CD14-positive monocyte (primary cell): ENCODE data around the gene TMEM63C. TPM values are rescaled to one million over a fixed set of nuclear protein-coding genes. Genes with fewer than 3 reads are reported as not detected.

ENCODE experiments used
- DNase-seq, 3 donors: peaks; one replicate each; pipeline ENCODE4 v3.0.0-alpha.2; 2011 to 2022
- H2AFZ ChIP-seq: 2 replicates; pipeline ENCODE4 v1.6.0; 2012; ENCODE audit warnings: mild to moderate bottlenecking, low read depth, low read length, inconsistent platforms; ENCODE audit not compliant: insufficient read depth, poor library complexity, severe bottlenecking
- H3K27ac ChIP-seq, 2 donors: 1 replicate in 1 of 2; 2 replicates in 1 of 2; pipeline ENCODE4 v1.5.1; 2012 to 2013; ENCODE audit warnings: low read length in 2 of 2, control low read depth in 1 of 2, inconsistent platforms in 1 of 2, low read depth in 1 of 2, mild to moderate bottlenecking in 1 of 2
- H3K27me3 ChIP-seq, 2 donors: one replicate each; pipeline versions ENCODE4 v1.6.0 to v1.6.1; 2011 to 2013; ENCODE audit warnings: low read length in 2 of 2; ENCODE audit not compliant: control insufficient read depth in 2 of 2, insufficient read depth in 2 of 2
- H3K36me3 ChIP-seq, 2 donors: replicated peaks in 1 of 2; 1 replicate in 1 of 2; 2 replicates in 1 of 2; pipeline versions ENCODE4 v1.5.1 to v1.6.1; 2012 to 2013; ENCODE audit warnings: low read length in 2 of 2, control low read depth in 1 of 2, inconsistent platforms in 1 of 2, mild to moderate bottlenecking in 1 of 2; ENCODE audit not compliant: insufficient read depth in 2 of 2, control insufficient read depth in 1 of 2
- H3K4me1 ChIP-seq, 2 donors: 1 replicate in 1 of 2; 2 replicates in 1 of 2; pipeline versions ENCODE4 v1.5.1 to v1.6.1; 2012 to 2013; ENCODE audit warnings: low read length in 2 of 2, control low read depth in 1 of 2, inconsistent platforms in 1 of 2, mild to moderate bottlenecking in 1 of 2, moderate library complexity in 1 of 2; ENCODE audit not compliant: insufficient read depth in 2 of 2, control insufficient read depth in 1 of 2
- H3K4me2 ChIP-seq: replicated peaks from 2 replicates; pipeline ENCODE3; 2012; ENCODE audit warnings: low read length, moderate library complexity, mild to moderate bottlenecking; ENCODE audit not compliant: poor library complexity, severe bottlenecking; ENCODE audit errors: extremely low read depth
- H3K4me3 ChIP-seq, 3 experiments: fragments of 200-600 bp in 1 of 3; sonication (generic) in 1 of 3; replicated peaks in 1 of 3; 1 replicate in 2 of 3; 2 replicates in 1 of 3; pipeline ENCODE4 v1.5.1; 2011 to 2013; ENCODE audit warnings: low read length in 3 of 3, mild to moderate bottlenecking in 3 of 3, control low read depth in 2 of 3, low read depth in 2 of 3, inconsistent platforms in 1 of 3, moderate library complexity in 1 of 3
- H3K79me2 ChIP-seq: 2 replicates; pipeline ENCODE4 v1.6.0; 2012; ENCODE audit warnings: mild to moderate bottlenecking, control low read depth, inconsistent platforms, low read length, moderate library complexity; ENCODE audit not compliant: insufficient read depth
- H3K9ac ChIP-seq: 2 replicates; pipeline ENCODE4 v1.6.0; 2017; ENCODE audit warnings: low read length, mild to moderate bottlenecking; ENCODE audit not compliant: insufficient read depth, poor library complexity, severe bottlenecking
- H3K9me3 ChIP-seq, 2 donors: replicated peaks in 1 of 2; 1 replicate in 1 of 2; 2 replicates in 1 of 2; pipeline versions ENCODE4 v1.5.1 to v1.6.1; 2012 to 2013; ENCODE audit warnings: low read length in 2 of 2, control low read depth in 1 of 2; ENCODE audit not compliant: control insufficient read depth in 1 of 2, insufficient read depth in 1 of 2
- H4K20me1 ChIP-seq: 2 replicates; pipeline ENCODE4 v1.6.0; 2012; ENCODE audit warnings: mild to moderate bottlenecking, low read length, control low read depth, moderate library complexity; ENCODE audit not compliant: insufficient read depth
- H3K27ac Mint-ChIP-seq, 7 donors: one replicate each; pipeline ENCODE4 v1.8.0; 2020; ENCODE audit warnings: mild to moderate bottlenecking in 7 of 7, mixed read lengths in 7 of 7, moderate library complexity in 6 of 7, inconsistent platforms in 2 of 7
- H3K27me3 Mint-ChIP-seq, 3 donors: one replicate each; pipeline ENCODE4 v1.8.0; 2021 to 2022; ENCODE audit warnings: low read depth in 3 of 3, mild to moderate bottlenecking in 3 of 3, mixed read lengths in 3 of 3, moderate library complexity in 3 of 3, inconsistent platforms in 1 of 3
- H3K36me3 Mint-ChIP-seq, 2 donors: one replicate each; pipeline ENCODE4 v1.8.0; 2020; ENCODE audit warnings: mixed read lengths in 2 of 2, inconsistent platforms in 1 of 2, mild to moderate bottlenecking in 1 of 2
- H3K4me1 Mint-ChIP-seq: one replicate; pipeline ENCODE4 v1.8.0; 2020; ENCODE audit warnings: mild to moderate bottlenecking, mixed read lengths
- H3K4me3 Mint-ChIP-seq, 2 donors: one replicate each; pipeline ENCODE4 v1.8.0; 2020; ENCODE audit warnings: mild to moderate bottlenecking in 2 of 2, mixed read lengths in 2 of 2, moderate library complexity in 1 of 2
- H3K9me3 Mint-ChIP-seq, 7 donors: one replicate each; pipeline ENCODE4 v1.8.0; 2020 to 2022; ENCODE audit warnings: mixed read lengths in 7 of 7, mild to moderate bottlenecking in 6 of 7, moderate library complexity in 6 of 7, inconsistent platforms in 2 of 7
- CTCF ChIP-seq: fragments of 200-600 bp; IDR thresholded peaks from one replicate; pipeline ENCODE4 v1.8.0; 2022; ENCODE audit warnings: antibody characterized with exemption, mild to moderate bottlenecking
- WGBS: methylation state at CpG from one replicate; pipeline ENCODE4 v1.1.5; 2013; ENCODE audit warnings: missing lambda C conversion rate; ENCODE audit not compliant: insufficient coverage; 5-methylcytosine and 5-hydroxymethylcytosine counted together
- intact Hi-C, 2 donors: fragments of 100-400 bp; cut with micrococcal nuclease; formaldehyde crosslinking; loops; one replicate each; pipeline versions ENCODE4 v1.15.0 to v1.15.1; 2023
- polyA plus RNA-seq, 3 donors: library from polyadenylated mRNA; depleted of rRNA in 1 of 3; unstranded in 2 of 3; stranded (reverse) in 1 of 3; fragments of 300-500 nt in 2 of 3; fragments of >200 nt in 1 of 3; fragmentation: Illumina TruSeq in 2 of 3; gene quantifications; 1 replicate in 2 of 3; 2 replicates in 1 of 3; pipeline ENCODE4 v1.2.3, GENCODE V29; 2012 to 2021

The TMEM63C gene
- polyA plus RNA-seq, 3 donors = 0.78 to 4.4 TPM; not detected in 1

DNA sequence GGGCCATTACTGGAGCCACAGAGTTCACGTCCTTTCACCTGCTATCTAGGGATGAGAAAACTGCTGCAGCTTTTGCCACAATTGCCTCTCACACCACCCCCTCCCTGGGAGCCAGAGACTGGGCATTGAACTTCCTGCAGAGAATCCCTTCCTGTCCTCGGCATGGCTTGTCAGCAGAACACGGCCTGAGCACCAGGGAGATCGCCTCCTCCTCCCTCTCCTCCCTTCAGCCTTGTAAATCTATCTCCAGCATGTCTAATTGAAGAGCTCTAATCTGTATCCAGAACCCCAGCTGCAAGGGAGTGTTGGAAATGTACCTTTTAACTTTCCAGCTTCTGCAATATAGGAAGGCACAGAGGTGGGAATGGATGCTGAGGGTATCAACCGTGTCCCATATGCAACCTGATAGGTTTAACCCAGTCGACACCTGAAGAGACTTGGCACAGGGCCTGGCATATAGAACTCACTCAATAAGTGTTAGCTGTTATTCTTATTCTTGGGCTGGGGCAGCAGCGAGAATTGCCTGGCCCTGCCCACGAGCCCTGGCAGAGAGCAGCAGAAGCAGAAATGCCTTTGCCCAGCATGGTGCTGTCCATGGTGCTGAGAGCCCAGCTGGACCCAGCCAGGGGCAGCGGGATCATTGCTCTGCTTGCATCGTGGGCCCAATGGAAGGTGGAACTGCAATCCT is 26.8 kb downstream of the TMEM63C start:
- H3K36me3 Mint-ChIP-seq = no peaks in the 10 kb centered on the region
- Histone ChIP-seq H3K4me2 (no peak overlapping the region), H3K9me3 (no peaks in the 10 kb centered on the region), H4K20me1 (peaks cover 9% of the 10 kb centered on the region), H3K36me3 (no peaks in the 10 kb centered on the region), H3K27me3 (no peaks in the 10 kb centered on the region), H3K9ac (no peak overlapping the region), H3K4me3 (no peak overlapping the region), H3K79me2 (no peaks in the 10 kb centered on the region), H3K27ac (no peak overlapping the region), H3K4me1 (no peaks in the 10 kb centered on the region), H2AFZ (no peak overlapping the region)
- H3K4me1 Mint-ChIP-seq = no peaks in the 10 kb centered on the region
- no peak overlapping the region for H3K4me3 Mint-ChIP-seq
- 34% methylated on average over 9 of the region's 10 CpGs for WGBS
- peaks cover 4 to 7% (median 5%) of the 10 kb centered on the region in 3 donors for H3K27me3 Mint-ChIP-seq
- peak in 2 of 3 donors; percentile 15 to 22 for DNase-seq
- intact Hi-C loops = no loop called here
- no peak overlapping the region for H3K27ac Mint-ChIP-seq
- TF ChIP-seq CTCF = no peak
- H3K9me3 Mint-ChIP-seq = peaks cover 0 to under 1% (median 0%) of the 10 kb centered on the region in 7 donors

GRCh38 chr14:77208979-77209318 is 27.4 kb downstream of the TMEM63C start:
- no peak for DNase-seq
- H3K9me3 ChIP-seq = no peaks in the 10 kb centered on the region
- H3K4me1 ChIP-seq = no peaks in the 10 kb centered on the region
- intact Hi-C loops = no loop called here
- H4K20me1 ChIP-seq = peaks cover 9% of the 10 kb centered on the region
- H3K27me3 Mint-ChIP-seq = peaks cover 4 to 6% (median 6%) of the 10 kb centered on the region in 3 donors
- H3K9ac ChIP-seq = no peak overlapping the region
- no peaks in the 10 kb centered on the region for H3K36me3 Mint-ChIP-seq
- no peak overlapping the region for H3K27ac ChIP-seq
- H3K4me3 Mint-ChIP-seq = no peak overlapping the region
- no peaks in the 10 kb centered on the region for H3K4me1 Mint-ChIP-seq
- H3K36me3 ChIP-seq = no peaks in the 10 kb centered on the region
- TF ChIP-seq CTCF = no peak
- no CpG with 5 or more reads among the region's 5 CpGs for WGBS
- H3K27ac Mint-ChIP-seq = no peak overlapping the region
- no peaks in the 10 kb centered on the region for H3K79me2 ChIP-seq
- no peak overlapping the region for H3K4me2 ChIP-seq
- H2AFZ ChIP-seq = no peak overlapping the region
- H3K9me3 Mint-ChIP-seq = peaks cover 0 to 2% (median 0%) of the 10 kb centered on the region in 7 donors
- no peaks in the 10 kb centered on the region for H3K27me3 ChIP-seq
- H3K4me3 ChIP-seq = no peak overlapping the region
